Colon (tissue), 2 donors: ENCODE results near the gene VAMP5.
"Not testable (repeated sequence)": the region's sequence is repeated elsewhere in the genome, so short reads cannot be mapped to it uniquely, and the experiment has no call there.

Source experiments
- FAIRE-seq: peaks from 2 replicates; lab custom pipeline; 2012; peaks lifted over from hg19 to GRCh38; lab: Jason Lieb, UNC
- donor health status: control.
- donor health status: control.

The VAMP5 gene

GRCh38 chr2:85584354-85584856, at the start of gene VAMP5:
TSS of gene VAMP5 (plus strand) at chr2:85584431. CDS start at chr2:85584491, 60 bp downstream.
- FAIRE-seq, result no peak

GRCh38 chr2:85534881-85535280, 49.4 kb upstream of the VAMP5 start:
- no peak for FAIRE-seq

GRCh38 chr2:85536479-85536878, 47.8 kb upstream of the VAMP5 start:
- no peak for FAIRE-seq

GRCh38 chr2:85537600-85538506, 46.4 kb upstream of the VAMP5 start:
- no peak for FAIRE-seq

GRCh38 chr2:85538507-85539360, 45.5 kb upstream of the VAMP5 start, which contains the start of gene MAT2A:
TSS of gene MAT2A (plus strand) at chr2:85539168. CDS start at chr2:85539288, 120 bp downstream.
- FAIRE-seq, result no peak

GRCh38 chr2:85539361-85540132, 44.7 kb upstream of the VAMP5 start:
- no peak for FAIRE-seq

GRCh38 chr2:85540133-85540648, 44.0 kb upstream of the VAMP5 start:
- no peak for FAIRE-seq

GRCh38 chr2:85541262-85541661, 43.0 kb upstream of the VAMP5 start:
- no peak for FAIRE-seq

- no peak for FAIRE-seq
Observed at GRCh38 chr2:85541753-85542457, 42.3 kb upstream of the VAMP5 start.

- FAIRE-seq, result no peak
Observed at GRCh38 chr2:85542777-85543176, 41.5 kb upstream of the VAMP5 start.

- FAIRE-seq, result not testable (repeated sequence)
Observed at GRCh38 chr2:85544254-85544691, 40.0 kb upstream of the VAMP5 start.

- FAIRE-seq, result not testable (repeated sequence)
Observed at GRCh38 chr2:85544915-85545779, 39.1 kb upstream of the VAMP5 start.

GRCh38 chr2:85545780-85546240, 38.4 kb upstream of the VAMP5 start:
- FAIRE-seq, result no peak

- no peak for FAIRE-seq
Observed at GRCh38 chr2:85547089-85547858, 37.0 kb upstream of the VAMP5 start.

GRCh38 chr2:85547859-85548607, 36.2 kb upstream of the VAMP5 start:
- no peak for FAIRE-seq

- no peak for FAIRE-seq
Observed at GRCh38 chr2:85548608-85548900, 35.7 kb upstream of the VAMP5 start.

GRCh38 chr2:85549095-85549494, 35.1 kb upstream of the VAMP5 start:
- FAIRE-seq, result no peak

- no peak for FAIRE-seq
Observed at GRCh38 chr2:85549826-85550225, 34.4 kb upstream of the VAMP5 start.
